GM23338 (cell line): ENCODE results near the gene SCAANT1.

Experiments
- CREB1 ChIP-seq: fragments of 250-450 bp; sonication (Bioruptor Pico); IDR thresholded peaks from 2 replicates; pipeline ENCODE4 v1.5.0; 2020; ENCODE audit warnings: low read depth, mild to moderate bottlenecking, moderate library complexity
- EZH2 ChIP-seq: fragments of 200-600 bp; sonication (generic); IDR thresholded peaks from one replicate; pipeline ENCODE4 v1.8.0; 2017; ENCODE audit warnings: antibody characterized with exemption, mild to moderate bottlenecking, low read depth; ENCODE audit not compliant: unreplicated experiment
- EZH2phosphoT487 ChIP-seq: fragments of 200-600 bp; sonication (generic); IDR thresholded peaks from one replicate; pipeline ENCODE4 v1.8.1; 2018; ENCODE audit warnings: antibody characterized with exemption; ENCODE audit not compliant: unreplicated experiment
- JUNB ChIP-seq: IDR thresholded peaks from one replicate; pipeline ENCODE4 v1.6.1; 2016; ENCODE audit warnings: antibody characterized with exemption; ENCODE audit not compliant: unreplicated experiment
- NANOG ChIP-seq: IDR thresholded peaks from 2 replicates; pipeline ENCODE4 v1.6.1; 2016; ENCODE audit warnings: antibody characterized with exemption, borderline replicate concordance
- POLR2AphosphoS5 ChIP-seq: IDR thresholded peaks from 2 replicates; pipeline ENCODE4 v1.6.1; 2016; ENCODE audit warnings: antibody characterized with exemption, low read depth
- ZNF114 ChIP-seq: fragments of 250-450 bp; sonication (Bioruptor Pico); IDR thresholded peaks from 2 replicates; pipeline ENCODE4 v1.5.0; 2020; ENCODE audit warnings: mild to moderate bottlenecking, moderate library complexity
- ZNF331 ChIP-seq: fragments of 250-450 bp; sonication (Bioruptor Pico); IDR thresholded peaks from 2 replicates; pipeline ENCODE4 v1.5.0; 2020; ENCODE audit warnings: low read depth, mild to moderate bottlenecking, moderate library complexity
- TF ChIP-seq, protein P1 (sequence below), 2 experiments: fragments of 200-600 bp in 1 of 2; sonication (generic) in 1 of 2; conservative IDR thresholded peaks; 2 replicates each; pipeline versions ENCODE4 v1.5.1 to v1.6.1; 2016 to 2017; ENCODE audit warnings: antibody characterized with exemption in 2 of 2, low read depth in 2 of 2, mild to moderate bottlenecking in 2 of 2, moderate library complexity in 1 of 2
- TF ChIP-seq, protein P2 (sequence below): IDR thresholded peaks from one replicate; pipeline ENCODE4 v1.6.1; 2018; ENCODE audit warnings: antibody characterized with exemption; ENCODE audit not compliant: unreplicated experiment
- TF ChIP-seq, protein P3 (sequence below): IDR thresholded peaks from 2 replicates; pipeline ENCODE4 v1.6.1; 2016; ENCODE audit warnings: antibody characterized with exemption

DNA sequence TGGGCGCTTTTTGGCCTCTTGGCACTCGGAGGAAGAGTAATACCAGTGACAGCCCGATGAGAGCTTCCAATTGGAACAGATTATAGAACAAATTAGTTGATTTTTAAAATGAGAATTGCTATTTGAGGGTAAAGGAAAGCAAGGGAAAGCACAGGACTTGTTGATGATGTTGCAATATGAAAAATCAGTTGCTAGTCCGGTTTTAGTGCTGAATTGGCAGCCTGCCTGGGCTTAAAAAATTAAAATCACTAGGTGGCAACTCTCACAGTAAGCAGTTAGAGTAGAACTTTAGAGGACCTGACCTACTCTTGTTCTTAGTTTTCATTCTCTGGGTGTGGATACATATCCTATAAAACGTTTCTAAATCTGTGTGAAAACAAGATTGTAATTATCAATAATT lies 2.1 kb upstream of the SCAANT1 start:
- TF ChIP-seq, protein P1, sequence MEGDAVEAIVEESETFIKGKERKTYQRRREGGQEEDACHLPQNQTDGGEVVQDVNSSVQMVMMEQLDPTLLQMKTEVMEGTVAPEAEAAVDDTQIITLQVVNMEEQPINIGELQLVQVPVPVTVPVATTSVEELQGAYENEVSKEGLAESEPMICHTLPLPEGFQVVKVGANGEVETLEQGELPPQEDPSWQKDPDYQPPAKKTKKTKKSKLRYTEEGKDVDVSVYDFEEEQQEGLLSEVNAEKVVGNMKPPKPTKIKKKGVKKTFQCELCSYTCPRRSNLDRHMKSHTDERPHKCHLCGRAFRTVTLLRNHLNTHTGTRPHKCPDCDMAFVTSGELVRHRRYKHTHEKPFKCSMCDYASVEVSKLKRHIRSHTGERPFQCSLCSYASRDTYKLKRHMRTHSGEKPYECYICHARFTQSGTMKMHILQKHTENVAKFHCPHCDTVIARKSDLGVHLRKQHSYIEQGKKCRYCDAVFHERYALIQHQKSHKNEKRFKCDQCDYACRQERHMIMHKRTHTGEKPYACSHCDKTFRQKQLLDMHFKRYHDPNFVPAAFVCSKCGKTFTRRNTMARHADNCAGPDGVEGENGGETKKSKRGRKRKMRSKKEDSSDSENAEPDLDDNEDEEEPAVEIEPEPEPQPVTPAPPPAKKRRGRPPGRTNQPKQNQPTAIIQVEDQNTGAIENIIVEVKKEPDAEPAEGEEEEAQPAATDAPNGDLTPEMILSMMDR (conservative IDR thresholded peaks at IDR 0.05; ENCODE audit: low read depth in 2 of 2), result no peak
- TF ChIP-seq EZH2 (no peak), POLR2AphosphoS5 (no peak), CREB1 (CRISPR knock-in tag) (no peak), EZH2phosphoT487 (no peak), JUNB (no peak), ZNF331 (CRISPR knock-in tag) (no peak), ZNF114 (no peak), NANOG (no peak)
- TF ChIP-seq, protein P2, sequence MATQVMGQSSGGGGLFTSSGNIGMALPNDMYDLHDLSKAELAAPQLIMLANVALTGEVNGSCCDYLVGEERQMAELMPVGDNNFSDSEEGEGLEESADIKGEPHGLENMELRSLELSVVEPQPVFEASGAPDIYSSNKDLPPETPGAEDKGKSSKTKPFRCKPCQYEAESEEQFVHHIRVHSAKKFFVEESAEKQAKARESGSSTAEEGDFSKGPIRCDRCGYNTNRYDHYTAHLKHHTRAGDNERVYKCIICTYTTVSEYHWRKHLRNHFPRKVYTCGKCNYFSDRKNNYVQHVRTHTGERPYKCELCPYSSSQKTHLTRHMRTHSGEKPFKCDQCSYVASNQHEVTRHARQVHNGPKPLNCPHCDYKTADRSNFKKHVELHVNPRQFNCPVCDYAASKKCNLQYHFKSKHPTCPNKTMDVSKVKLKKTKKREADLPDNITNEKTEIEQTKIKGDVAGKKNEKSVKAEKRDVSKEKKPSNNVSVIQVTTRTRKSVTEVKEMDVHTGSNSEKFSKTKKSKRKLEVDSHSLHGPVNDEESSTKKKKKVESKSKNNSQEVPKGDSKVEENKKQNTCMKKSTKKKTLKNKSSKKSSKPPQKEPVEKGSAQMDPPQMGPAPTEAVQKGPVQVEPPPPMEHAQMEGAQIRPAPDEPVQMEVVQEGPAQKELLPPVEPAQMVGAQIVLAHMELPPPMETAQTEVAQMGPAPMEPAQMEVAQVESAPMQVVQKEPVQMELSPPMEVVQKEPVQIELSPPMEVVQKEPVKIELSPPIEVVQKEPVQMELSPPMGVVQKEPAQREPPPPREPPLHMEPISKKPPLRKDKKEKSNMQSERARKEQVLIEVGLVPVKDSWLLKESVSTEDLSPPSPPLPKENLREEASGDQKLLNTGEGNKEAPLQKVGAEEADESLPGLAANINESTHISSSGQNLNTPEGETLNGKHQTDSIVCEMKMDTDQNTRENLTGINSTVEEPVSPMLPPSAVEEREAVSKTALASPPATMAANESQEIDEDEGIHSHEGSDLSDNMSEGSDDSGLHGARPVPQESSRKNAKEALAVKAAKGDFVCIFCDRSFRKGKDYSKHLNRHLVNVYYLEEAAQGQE, result no peak
- TF ChIP-seq, protein P3, sequence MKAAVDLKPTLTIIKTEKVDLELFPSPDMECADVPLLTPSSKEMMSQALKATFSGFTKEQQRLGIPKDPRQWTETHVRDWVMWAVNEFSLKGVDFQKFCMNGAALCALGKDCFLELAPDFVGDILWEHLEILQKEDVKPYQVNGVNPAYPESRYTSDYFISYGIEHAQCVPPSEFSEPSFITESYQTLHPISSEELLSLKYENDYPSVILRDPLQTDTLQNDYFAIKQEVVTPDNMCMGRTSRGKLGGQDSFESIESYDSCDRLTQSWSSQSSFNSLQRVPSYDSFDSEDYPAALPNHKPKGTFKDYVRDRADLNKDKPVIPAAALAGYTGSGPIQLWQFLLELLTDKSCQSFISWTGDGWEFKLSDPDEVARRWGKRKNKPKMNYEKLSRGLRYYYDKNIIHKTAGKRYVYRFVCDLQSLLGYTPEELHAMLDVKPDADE, result no peak
